ENCODE results near the gene RAD51B.
A peak's percentile ranks its signal among the peaks of the same experiment; 100 is the strongest.

Gene RAD51B

GRCh38 chr14:68634332-68634731 lies 814.8 kb downstream of the RAD51B start:
- DNase-seq (ENCODE audit: low spot score): no peak

DNA sequence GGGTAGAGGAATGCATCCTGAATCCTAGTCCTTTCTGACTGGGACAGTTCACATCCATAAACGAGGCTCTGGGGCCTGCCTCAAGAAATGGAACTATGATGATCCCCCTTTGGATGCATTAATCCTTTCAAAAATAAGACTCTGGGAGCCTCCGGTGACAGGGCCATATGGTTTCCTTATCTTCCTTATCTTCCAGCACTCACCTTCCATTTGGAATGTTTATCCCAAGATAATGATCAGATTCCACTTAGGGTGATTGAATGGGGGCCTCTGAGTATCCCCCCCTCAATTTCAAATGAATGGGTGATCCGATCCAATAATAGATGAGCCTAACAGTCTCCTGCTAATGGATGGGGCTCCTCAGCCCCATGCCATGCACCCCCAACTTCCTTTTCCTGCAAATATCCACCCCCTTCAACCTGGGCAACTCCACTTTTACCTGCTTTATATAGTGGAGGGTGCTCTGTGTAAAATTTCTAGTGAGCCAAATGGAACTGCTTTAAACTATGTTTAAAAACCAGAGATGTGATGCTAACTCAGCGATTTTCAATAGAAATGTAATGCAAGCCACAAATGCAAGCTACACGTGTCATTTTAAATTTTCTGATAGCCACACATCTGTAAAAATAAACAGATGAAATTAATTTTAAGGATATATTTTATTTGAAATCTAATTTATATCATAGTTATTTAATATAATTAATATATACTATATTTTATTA lies 815.5 kb downstream of the RAD51B start:
- DNase-seq (ENCODE audit: low spot score): no peak

DNA sequence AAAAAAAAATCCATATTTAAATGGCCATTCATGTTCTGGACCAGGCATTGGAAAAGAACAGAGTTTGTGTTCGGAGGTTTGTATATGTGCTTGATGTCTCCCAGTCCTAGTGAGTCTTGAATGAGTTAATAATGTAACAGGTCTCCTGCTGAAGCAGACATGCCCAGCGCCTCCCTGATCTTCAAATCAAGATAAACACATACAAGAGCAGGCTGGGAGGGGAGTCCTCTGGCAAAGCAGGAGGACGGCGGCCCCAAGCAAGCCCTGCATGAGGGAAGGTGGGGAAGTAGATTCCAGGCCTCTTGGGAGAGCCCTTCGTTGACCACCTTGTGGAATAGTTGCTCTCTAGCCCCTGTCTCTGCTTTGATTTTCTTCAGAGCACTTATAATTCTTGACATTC lies 817.0 kb downstream of the RAD51B start:
- DNase-seq (ENCODE audit: low spot score): no peak

DNA sequence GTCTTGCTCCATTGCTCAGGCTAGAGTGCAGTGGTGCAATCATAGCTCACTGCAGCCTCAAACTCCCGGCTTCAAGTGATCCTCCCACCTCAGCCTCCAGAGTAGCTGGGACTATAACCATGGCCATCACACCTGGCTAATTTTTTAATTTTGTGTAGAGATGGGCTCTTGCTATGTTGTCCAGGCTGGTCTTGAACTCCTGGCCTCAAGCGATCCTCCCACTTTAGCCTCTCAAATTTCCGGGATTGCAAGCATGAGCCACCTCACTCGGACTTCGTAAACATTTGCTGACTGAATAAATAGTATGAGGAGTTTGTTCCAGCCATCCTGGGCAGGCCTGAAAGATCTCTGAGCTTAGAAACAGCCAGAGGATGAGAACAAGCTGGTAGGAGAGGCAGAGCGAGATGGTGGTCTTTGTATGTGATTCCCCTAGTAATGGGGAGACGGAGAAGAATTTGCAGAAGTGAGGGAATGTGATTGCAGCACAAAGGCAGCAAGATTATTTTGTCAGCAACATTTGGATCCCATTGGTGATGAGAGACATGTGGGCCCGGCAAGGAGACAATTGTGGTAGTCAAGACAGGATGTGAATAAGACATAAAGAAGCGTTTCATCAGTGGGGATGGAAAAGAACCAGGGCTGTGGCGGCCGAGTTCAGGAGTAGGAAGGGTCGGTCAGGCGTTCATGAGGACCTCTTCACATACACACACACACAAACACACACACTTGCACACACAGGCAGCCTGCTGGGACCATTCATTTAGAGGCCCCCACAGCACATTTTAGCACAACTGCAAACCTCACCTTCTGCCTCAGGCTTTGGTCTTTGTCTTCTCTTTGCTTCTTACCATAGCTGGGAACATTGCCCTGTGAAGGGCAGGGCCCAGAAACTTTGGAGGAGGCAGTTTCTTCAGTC lies 817.8 kb downstream of the RAD51B start:
- DNase-seq (ENCODE audit: low spot score): peak; percentile 74

DNA sequence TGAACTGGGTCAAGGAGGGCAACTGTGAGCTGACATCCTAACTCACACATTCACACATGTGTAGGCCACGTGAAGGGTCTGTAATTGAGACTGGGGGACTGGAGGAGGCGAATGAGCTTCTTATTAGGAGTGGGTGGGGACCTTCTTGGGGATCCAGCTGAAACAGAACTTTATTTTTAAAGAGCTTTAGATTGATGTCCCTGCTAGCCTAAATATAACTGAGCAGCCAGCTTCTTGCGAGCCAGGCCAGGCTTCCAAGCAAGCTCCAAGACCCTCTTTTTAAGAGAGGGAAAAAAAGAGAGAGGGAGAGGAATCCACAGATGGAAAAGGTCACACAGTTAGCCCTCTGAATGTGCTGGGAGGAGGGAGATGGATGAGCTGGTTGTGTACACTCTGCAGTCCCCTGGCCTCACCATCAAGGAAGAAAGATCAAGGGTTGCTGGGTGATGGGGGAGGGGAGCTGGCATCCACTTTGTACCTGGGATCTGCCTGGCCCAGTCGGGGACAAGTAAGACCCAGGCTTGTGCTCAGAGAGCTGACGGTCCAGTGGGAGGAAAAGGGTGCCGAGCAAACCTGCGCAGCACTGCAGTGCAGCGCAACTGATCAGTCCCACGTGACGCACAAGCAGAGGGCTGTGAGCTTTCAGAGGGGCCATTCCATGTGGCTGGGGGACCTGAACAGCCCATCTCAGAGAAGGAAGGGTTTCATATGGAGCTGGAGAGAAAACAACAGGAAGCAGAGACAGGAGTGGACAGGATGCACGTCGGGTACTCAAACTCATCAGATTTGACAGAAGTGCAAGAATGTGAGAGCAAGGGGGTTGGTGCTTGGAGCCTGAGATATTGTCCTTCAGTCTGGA lies 818.8 kb downstream of the RAD51B start:
- no peak for DNase-seq (ENCODE audit: low spot score)

DNA sequence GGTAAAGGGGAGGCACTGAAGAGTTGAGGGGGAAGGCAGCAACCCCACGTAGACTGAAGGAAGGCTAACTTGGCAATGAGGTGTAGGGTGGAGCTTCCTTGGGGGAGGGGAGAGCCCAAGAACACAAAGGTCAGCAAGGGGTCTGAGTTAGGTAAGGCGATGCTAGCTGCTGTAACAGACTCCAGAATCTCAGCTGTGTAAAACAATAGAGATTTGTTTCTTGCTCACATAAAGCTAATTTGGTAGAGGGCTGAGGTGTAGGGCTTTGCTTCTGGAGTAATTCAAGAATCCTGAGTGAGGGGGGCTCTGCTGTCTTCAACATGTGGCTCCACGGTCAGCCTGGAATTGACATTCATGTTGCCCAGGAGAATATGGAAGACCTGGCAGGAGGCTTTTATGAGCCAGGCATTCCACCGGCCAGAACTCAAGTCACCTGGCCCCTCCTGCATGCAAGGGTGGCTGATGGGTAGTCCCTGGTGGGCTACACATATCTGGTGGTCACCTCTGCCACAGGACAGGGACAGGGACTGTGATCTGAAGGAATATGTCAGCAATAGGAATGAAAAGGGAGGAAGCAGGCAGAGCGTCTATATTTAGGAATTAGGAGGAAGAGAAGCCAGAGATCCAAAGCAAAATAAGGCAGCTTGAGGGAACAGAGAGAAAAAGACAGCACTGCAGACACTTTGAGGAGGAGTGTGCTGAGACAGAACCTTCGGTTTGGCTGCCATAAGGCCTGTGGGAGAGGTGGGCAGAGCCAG lies 819.6 kb downstream of the RAD51B start:
- no peak for DNase-seq (ENCODE audit: low spot score)

- no peak for DNase-seq (ENCODE audit: low spot score)
These were observed 820.4 kb downstream of the RAD51B start for GRCh38 chr14:68639758-68640574.

DNA sequence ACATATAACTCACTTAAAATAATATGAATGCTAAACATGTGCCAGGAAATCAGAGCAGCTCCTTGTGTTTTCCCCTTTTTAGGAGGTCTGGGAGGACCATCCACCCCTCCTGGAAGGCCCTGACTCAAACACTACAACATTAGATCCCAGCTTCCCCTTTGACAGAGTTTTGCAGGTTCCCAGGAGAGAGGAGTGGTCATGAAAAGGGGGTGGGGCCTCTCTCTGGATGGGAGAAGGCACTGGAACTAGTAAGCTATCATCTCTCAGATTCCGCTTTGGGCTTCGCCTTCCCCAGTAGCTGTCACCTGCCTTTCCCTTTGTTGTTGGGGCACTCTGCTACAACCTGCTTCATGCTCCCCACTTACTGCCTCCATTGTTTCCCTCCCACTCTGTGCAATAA lies 824.1 kb downstream of the RAD51B start:
- no peak for DNase-seq (ENCODE audit: low spot score)

DNA sequence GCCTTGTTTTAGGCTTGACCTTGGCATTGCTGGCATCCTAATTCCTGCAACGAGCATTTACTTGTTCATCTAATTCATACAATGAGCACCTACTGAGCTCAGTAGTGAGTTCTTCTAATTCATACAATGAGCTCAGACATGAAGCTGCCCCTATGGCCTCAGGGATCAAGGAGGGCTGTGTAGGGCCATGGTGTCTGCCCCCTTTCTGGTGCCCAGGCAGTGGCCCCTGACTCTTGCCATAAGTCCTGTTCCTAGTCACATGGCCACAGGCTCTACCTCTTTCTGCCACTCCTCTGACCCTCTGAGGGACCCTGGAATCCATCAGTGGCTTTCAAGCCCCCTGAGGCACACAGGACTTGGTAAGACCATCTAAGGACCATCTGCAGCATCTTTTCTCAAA lies 824.5 kb downstream of the RAD51B start:
- DNase-seq (ENCODE audit: low spot score): no peak

- no peak for DNase-seq (ENCODE audit: low spot score)
These were observed 825.8 kb downstream of the RAD51B start for GRCh38 chr14:68645371-68645770.

DNA sequence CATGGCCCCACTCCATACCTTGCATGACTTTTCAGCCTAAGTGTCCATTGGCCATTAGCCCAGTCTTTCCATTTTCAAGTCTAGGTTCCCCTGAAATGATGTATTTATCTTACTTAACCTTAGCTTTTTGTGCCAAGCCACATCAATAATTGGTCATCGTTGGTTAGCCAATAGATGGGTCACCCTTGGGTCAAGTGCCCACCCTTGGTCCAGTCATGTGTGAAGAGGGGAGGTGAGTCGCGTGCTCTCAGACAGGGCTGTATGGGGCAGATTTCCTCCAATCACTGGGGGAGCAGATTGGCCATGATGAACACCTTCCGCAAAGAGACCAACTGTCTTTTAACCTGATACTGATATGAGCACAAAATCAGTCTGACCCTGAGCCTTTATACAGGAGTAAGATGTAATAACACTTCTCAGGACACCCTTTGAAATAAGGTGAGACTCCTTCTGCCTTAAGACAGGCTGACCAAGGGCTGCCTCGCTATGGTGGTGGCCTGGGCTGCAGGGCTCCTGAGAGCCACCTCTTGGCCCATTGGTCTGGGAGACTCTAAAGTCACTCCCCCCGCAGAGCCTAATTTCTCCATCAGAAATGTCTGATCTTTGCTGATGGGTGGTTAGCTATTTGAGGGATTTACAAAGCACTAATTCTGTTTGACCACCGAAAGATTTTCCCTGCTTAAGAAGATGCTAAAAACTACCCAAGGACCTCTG lies 830.1 kb downstream of the RAD51B start:
- DNase-seq (ENCODE audit: low spot score): no peak

- no peak for DNase-seq (ENCODE audit: low spot score)
These were observed 830.9 kb downstream of the RAD51B start for GRCh38 chr14:68650404-68650994.

DNA sequence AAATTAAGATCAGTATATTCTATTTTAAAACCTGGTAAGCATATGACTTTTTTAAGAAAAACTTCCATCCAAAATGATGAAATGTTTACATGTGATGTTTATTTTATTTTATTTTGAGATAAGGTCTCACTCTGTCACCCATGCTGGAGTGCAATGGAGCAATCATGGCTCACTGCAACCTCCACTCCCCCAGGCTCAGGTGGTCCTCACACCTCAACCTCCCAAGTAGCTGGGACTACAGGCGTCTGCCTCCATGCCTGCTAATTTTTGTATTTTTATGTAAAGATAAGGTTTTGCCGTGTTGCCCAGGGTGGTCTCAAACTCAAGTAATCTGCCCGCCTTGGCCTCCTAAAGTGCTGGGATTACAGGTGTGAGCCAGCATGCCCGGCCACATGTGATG lies 831.5 kb downstream of the RAD51B start:
- DNase-seq (ENCODE audit: low spot score): no peak

GRCh38 chr14:68651652-68652432 lies 832.3 kb downstream of the RAD51B start:
- no peak for DNase-seq (ENCODE audit: low spot score)

DNA sequence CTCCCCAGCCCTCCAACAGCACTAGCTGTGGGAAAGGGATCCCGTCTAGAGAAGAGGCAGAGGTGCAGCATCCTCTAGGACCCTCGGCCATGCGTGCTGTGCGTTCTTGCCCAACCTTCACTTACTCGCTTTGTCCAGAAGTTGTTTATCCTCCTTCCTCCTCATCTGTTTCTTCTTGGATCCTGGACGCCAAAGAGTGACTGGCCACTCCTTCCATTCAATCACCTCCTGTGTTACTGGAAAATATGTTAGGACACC lies 832.8 kb downstream of the RAD51B start:
- DNase-seq (ENCODE audit: low spot score): no peak

GRCh38 chr14:68653108-68653507 lies 833.5 kb downstream of the RAD51B start:
- no peak for DNase-seq (ENCODE audit: low spot score)

- DNase-seq (ENCODE audit: low spot score): no peak
These were observed 834.2 kb downstream of the RAD51B start for GRCh38 chr14:68653804-68654203.

GRCh38 chr14:68654471-68654941 lies 834.9 kb downstream of the RAD51B start:
- DNase-seq (ENCODE audit: low spot score): no peak

Measured in globus pallidus (tissue), 1 donor.